Body of pancreas (tissue), 4 donors: Measurements from ENCODE around the gene TTC28. TPM values are rescaled to one million over a fixed set of nuclear protein-coding genes. Genes with fewer than 3 reads are reported as not detected.

Source experiments
- ATAC-seq: fragments of 150-250 bp; one replicate; pipeline ENCODE4 v1.9.1; 2016
- DNase-seq, 4 donors: peaks; one replicate each; pipeline ENCODE4 v3.0.0-alpha.2; 2019
- H3K27ac ChIP-seq, 4 donors: fragments of 200-600 bp; sonication (generic); 1 replicate in 3 of 4; 2 replicates in 1 of 4; pipeline versions ENCODE4 v1.5.1 to v1.6.1; 2016 to 2019; ENCODE audit warnings: mild to moderate bottlenecking in 1 of 4, mixed read lengths in 1 of 4, moderate library complexity in 1 of 4
- H3K27me3 ChIP-seq, 2 donors: fragments of 200-600 bp; sonication (generic); one replicate each; pipeline ENCODE4 v1.6.0; 2016; ENCODE audit warnings: mild to moderate bottlenecking in 1 of 2
- H3K36me3 ChIP-seq, 2 donors: fragments of 200-600 bp; sonication (generic); replicated peaks in 1 of 2; 2 replicates each; pipeline ENCODE4 v1.5.1; 2016; ENCODE audit warnings: low read depth in 2 of 2; ENCODE audit not compliant: insufficient read depth in 1 of 2
- H3K4me1 ChIP-seq: fragments of 200-600 bp; sonication (generic); one replicate; pipeline ENCODE4 v1.6.0; 2016
- H3K4me3 ChIP-seq, 2 donors: fragments of 200-600 bp; sonication (generic); 1 replicate in 1 of 2; 2 replicates in 1 of 2; pipeline ENCODE4 v1.5.1; 2016 to 2019
- H3K9me3 ChIP-seq, 3 donors: fragments of 200-600 bp; sonication (generic); 1 replicate in 2 of 3; 2 replicates in 1 of 3; pipeline ENCODE4 v1.5.1; 2016
- CTCF ChIP-seq, 7 experiments: fragments of 450-650 bp in 4 of 7; fragments of 200-600 bp in 3 of 7; sonication (generic) in 3 of 7; IDR thresholded peaks; one replicate each; pipeline ENCODE4 v1.5.1; 2016 to 2019; ENCODE audit warnings: antibody characterized with exemption in 7 of 7
- POLR2A ChIP-seq, 3 donors: fragments of 450-650 bp; IDR thresholded peaks; one replicate each; pipeline ENCODE4 v1.6.1; 2016; ENCODE audit warnings: antibody characterized with exemption in 3 of 3, mild to moderate bottlenecking in 2 of 3
- WGBS, 2 donors: methylation state at CpG; one replicate each; pipeline ENCODE4 v1.1.5; 2017; 5-methylcytosine and 5-hydroxymethylcytosine counted together
- intact Hi-C: fragments of 100-400 bp; cut with DNase I; formaldehyde crosslinking; loops from one replicate; pipeline ENCODE4 v1.15.1; 2023
- total RNA-seq, 2 donors: library from RNA; depleted of rRNA; stranded (reverse); fragments of >200 nt; gene quantifications; one replicate each; pipeline ENCODE4 v1.1.0, GENCODE V29; 2016

TTC28 gene
- total RNA-seq, 2 donors from 2014 or later, result 21.0 to 87.3 TPM

DNA sequence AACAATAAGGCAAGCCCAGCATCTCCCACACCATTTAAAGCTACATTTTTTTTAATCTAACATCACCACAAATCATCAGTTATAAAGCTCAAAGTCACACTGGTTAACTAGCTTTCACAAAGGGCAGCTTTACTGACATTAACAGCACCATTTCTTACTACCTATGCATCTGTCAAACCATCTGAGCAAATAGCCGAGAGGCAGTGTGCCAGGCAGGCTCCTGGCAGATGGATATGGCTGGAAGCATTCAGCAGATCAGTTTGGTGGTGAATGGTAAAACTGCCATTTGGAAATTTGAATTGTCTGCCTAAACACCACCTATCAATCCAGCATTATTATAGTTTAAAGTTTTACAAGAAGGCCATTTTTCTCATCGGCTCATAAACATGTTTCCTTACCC lies 131.2 kb downstream of the TTC28 start:
- ATAC-seq, result no peak
- Histone ChIP-seq H3K27ac (no peak overlapping the region), H3K4me1 (no peaks in the 10 kb centered on the region), H3K27me3 (no peaks in the 10 kb centered on the region), H3K36me3 (no peaks in the 10 kb centered on the region), H3K4me3 (no peak overlapping the region), H3K9me3 (no peaks in the 10 kb centered on the region)
- intact Hi-C loops, result no loop called here
- no peak for DNase-seq
- 81 to 100% methylated on average over 2 of the region's 2 CpGs for WGBS, 2 donors
- no peak for TF ChIP-seq POLR2A (IDR thresholded peaks at IDR 0.05)
- TF ChIP-seq CTCF (IDR thresholded peaks at IDR 0.05), result no peak

DNA sequence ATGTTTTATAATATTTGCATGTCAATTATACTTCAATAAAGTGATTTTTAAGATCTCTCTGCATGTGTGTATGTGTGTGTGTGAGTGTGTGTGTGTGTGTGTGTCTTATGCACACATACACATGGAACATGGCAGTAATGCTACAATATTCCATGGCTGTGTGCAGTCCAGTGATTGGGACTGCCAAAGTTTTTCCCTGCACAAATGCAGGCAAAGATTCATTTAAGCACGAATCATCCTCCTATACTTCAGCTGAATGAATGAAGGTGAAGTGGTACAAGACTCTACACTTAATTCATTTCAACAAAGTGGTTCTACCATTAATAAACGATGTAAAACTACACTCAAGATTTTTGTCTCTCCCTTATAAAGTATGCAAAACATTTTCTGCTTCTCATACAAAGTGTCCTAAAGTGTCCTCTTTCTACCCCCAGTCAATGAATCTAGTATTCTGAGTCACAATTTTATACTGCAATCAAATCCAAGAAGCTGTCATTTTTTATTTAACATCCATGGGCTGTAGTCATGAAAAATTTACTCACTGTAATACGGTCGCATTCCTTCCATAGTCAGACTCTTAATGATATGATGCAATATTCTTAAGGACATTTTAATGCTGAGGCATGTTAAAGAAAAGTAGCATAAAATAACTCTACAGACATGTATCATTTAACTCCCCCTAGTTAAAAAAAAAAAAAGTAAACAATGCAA lies 132.4 kb downstream of the TTC28 start:
- H3K27me3 ChIP-seq, result no peaks in the 10 kb centered on the region
- DNase-seq (no peak), ATAC-seq (no peak)
- no peaks in the 10 kb centered on the region for H3K4me1 ChIP-seq
- H3K4me3 ChIP-seq, result peak overlapping the region in 1 of 2 donors; percentile 15
- TF ChIP-seq CTCF (IDR thresholded peaks at IDR 0.05) (no peak), POLR2A (IDR thresholded peaks at IDR 0.05) (no peak)
- 66 to 67% methylated on average over 4 of the region's 4 CpGs for WGBS, 2 donors
- no peaks in the 10 kb centered on the region for H3K9me3 ChIP-seq
- intact Hi-C loops, result no loop called here
- no peaks in the 10 kb centered on the region for H3K36me3 ChIP-seq
- H3K27ac ChIP-seq, result no peak overlapping the region

DNA sequence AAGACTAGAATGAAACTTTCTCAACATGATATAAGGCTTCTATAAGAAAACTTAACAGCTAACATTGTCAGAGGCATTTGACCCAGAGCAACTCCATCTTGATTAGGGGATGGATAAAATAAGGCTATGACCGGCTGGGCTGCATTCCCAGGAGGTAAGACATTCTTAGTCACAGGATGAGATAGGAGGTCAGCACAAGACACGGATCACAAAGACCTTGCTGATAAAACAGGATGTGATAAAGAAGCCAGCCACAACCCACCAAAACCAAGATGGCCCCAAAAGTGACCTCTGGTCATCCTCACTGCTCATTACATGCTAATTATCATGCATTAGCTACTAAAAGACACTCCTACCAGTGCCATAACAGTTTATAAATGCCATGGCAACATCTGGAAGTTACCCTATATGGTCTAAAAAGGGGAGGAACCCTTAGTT lies 135.2 kb downstream of the TTC28 start:
- WGBS, 2 donors, result 46 to 62% methylated on average over 2 of the region's 2 CpGs
- Histone ChIP-seq H3K36me3 (no peaks in the 10 kb centered on the region), H3K27me3 (no peaks in the 10 kb centered on the region), H3K9me3 (no peaks in the 10 kb centered on the region), H3K27ac (no peak overlapping the region), H3K4me3 (no peak overlapping the region), H3K4me1 (no peaks in the 10 kb centered on the region)
- no peak for ATAC-seq
- TF ChIP-seq POLR2A (IDR thresholded peaks at IDR 0.05) (no peak), CTCF (IDR thresholded peaks at IDR 0.05) (no peak)
- DNase-seq, result no peak
- intact Hi-C loops, result no loop called here

DNA sequence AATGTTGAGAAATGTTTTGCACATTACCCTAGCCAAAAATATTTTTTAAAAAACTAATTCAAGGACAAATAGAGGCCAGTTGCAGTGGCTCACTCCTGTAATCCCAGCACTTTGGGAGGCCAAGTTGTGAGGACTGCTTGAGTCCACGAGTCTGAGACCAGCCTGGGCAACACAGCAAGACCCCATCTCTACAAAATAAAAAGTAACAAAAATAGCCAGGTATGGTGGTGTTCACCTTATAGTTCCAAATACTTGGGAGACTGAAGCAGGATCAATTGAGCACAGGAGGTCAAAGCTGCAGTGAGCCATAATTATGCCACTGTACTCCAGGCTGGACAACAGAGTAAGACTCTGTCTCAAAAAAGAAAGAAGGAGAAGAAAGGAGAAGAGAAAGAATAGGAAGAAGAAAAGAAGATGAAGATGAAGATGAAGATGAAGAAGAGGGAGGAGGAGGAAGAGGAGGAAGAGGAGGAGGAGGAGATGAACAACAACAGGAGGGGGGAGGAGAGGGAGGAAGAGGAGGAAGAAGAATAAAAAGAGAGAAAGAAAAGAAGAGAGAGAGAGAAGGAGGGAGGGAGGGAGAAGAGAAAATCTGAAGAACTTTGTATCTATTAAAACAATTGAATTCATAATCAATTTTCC lies 136.5 kb downstream of the TTC28 start:
- no peak for DNase-seq
- Histone ChIP-seq H3K4me1 (no peaks in the 10 kb centered on the region), H3K4me3 (no peak overlapping the region), H3K27me3 (no peaks in the 10 kb centered on the region), H3K9me3 (no peaks in the 10 kb centered on the region), H3K36me3 (no peaks in the 10 kb centered on the region), H3K27ac (no peak overlapping the region)
- intact Hi-C loops, result no loop called here
- ATAC-seq, result no peak
- WGBS, 2 donors, result 88 to 92% methylated on average over 1 of the region's 1 CpG
- no peak for TF ChIP-seq CTCF (IDR thresholded peaks at IDR 0.05)
- no peak for TF ChIP-seq POLR2A (IDR thresholded peaks at IDR 0.05)

GRCh38 chr22:28541137-28541536 lies 138.5 kb downstream of the TTC28 start:
- Histone ChIP-seq H3K4me1 (no peaks in the 10 kb centered on the region), H3K27ac (no peak overlapping the region)
- intact Hi-C loops, result no loop called here

More at GRCh38 chr22:28541137-28541536, 138.5 kb downstream of the TTC28 start:
- DNase-seq (no peak), ATAC-seq (no peak)
- no peaks in the 10 kb centered on the region for H3K36me3 ChIP-seq
- no peaks in the 10 kb centered on the region for H3K27me3 ChIP-seq
- TF ChIP-seq POLR2A (IDR thresholded peaks at IDR 0.05) (no peak), CTCF (IDR thresholded peaks at IDR 0.05) (no peak)
- 69 to 79% methylated on average over 2 of the region's 2 CpGs for WGBS, 2 donors
- H3K4me3 ChIP-seq, result no peak overlapping the region
- H3K9me3 ChIP-seq, result no peaks in the 10 kb centered on the region
